RPMI8226 (cell line): ENCODE data around the gene SULT4A1.
A peak's percentile ranks its signal among the peaks of the same experiment; 100 is the strongest.

Experiments used
- DNase-seq: peaks from one replicate; pipeline ENCODE4 v3.0.0-alpha.2; 2015

SULT4A1 gene

GRCh38 chr22:43859621-43860020 lies 2.7 kb downstream of the SULT4A1 start:
- no peak for DNase-seq

GRCh38 chr22:43859176-43859575 lies 3.1 kb downstream of the SULT4A1 start:
- DNase-seq = no peak

- DNase-seq = peak; percentile 51
Measured at GRCh38 chr22:43858156-43858895, 4.0 kb downstream of the SULT4A1 start.

DNA sequence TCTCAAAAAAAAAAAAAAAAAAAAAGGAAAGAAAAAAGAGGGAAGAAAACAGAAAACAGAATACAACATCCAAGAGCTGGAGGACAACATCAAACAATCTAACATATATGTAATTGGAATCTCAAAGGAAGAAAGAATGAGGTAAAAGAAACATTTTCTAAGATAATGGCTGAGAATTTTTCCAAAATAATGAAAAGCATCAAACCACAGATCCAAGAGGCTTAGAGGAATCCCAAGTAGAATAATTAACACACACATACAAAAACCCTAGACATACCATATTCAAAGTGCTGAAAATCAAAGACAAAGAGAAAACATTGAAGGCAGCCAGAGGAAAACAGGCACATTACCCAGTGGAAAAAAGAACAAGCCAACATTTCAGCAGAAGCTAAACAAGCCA lies 4.9 kb downstream of the SULT4A1 start:
- DNase-seq = no peak

DNA sequence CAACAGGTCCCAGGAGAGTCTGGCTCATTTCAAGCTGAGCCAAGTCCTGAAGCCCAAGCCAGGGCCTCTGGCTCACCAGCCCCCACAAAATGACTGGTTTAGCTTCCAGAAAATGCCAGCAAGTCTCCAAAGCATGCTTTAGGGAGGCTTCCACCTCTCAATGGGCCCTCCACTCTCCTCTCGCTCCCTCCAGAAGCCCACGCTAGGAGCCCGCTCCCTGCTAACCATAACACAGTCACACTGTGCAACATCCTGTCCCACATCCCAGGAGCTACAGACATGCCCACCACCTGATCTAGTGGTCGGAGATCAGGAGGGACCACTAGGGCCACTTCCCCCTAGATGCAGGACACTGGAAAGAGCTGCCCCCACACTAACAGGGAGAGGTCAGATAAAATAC lies 6.9 kb downstream of the SULT4A1 start:
- DNase-seq = no peak

GRCh38 chr22:43854786-43855271 lies 7.5 kb downstream of the SULT4A1 start:
- DNase-seq = no peak

DNA sequence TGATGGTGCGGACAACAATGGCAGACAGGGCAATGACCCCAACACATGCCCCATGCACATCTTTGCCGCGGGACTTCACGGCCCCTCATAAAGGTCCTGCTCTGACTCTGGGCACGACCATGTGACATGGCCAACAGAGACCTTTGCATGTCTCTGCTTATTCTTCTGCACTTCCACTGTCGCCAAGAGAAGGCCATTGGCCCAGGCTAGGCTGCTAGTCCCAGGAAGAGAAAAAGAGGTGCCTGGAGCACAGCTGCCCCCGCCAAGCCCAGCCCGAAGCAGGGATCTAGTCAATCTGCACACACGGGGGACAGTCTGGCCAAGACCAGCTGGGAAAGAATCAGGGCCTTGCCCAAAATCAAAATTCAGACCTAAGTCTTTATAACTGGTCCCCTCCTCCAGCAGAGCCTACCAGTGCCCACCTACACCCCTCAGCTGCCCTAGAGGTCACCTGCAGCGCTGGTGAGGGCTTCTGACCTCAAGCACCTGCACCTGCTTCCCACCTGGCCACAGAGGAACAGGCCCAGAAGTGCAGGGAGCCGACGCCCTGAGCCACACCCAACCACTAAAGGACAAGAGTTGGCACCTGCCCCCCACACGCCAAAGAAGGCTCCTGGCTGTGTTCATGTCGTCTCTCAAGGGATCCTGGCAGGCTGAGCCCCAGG lies 8.1 kb downstream of the SULT4A1 start:
- peak; percentile 58 for DNase-seq

DNA sequence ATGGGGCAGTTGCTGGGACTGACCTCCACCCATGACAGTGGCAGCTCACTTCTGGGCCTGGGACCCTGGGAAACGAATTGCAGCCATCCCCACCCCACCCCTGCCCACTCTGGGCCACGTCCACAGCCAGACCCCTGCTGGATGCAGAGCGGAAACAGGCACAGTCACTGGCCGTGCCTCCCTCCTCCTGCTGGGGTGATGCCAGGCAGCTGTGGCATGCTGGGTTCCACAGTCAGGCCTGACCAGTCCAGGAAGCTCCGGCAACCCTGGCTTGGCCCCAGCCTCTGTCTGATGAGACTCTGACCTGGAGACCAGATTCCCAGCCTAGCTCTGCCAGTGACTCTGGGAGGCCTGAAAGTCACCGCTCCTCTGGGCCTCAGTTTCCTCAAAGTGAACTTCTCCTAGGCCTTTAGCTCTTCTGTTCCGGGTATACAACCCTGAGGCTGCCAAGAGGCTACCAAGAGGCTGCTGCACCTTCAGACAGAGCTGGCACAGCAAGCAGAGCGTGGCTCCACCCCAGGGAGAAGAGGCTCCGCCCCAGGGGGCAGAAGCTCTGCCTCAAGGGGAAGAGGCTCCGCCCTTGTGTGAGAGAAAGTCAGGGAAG lies 8.9 kb downstream of the SULT4A1 start:
- DNase-seq = peak; percentile 81

DNA sequence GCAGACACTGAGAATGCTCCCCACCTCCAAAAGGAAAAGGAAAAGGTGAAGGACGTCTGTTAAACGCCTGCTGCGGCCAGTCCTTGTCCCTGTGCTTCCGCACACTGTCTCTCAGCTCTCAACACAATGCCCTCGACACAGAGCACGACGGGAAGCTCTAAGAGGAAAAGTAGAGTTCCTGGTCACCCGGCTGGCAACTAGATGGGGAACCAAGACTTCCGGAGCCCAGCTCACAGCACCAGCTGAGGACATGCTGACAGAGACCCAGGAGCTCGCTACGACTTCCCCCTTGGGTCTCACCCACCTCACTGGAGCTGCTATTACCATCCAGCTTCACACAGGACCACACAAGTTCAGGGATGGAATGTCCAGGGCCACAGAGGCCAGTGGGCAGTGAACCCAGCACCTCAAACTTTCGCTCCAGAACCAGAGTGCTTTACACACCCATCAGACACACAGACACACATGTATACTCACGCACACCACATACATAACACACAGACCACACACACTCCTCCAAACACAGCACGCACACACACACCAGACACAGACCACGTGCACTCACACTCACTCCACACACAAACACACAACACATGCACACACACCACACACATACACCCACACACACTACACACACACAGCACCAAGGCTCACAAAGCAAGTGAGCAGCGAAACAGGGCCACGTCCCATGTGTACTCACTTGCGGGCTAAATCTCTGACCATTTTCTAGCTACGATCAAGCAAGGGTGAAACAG lies 9.6 kb downstream of the SULT4A1 start:
- DNase-seq = peak; percentile 42

GRCh38 chr22:43851979-43852307 lies 10.4 kb downstream of the SULT4A1 start:
- DNase-seq = no peak

GRCh38 chr22:43851058-43851978 lies 11.0 kb downstream of the SULT4A1 start:
- no peak for DNase-seq

GRCh38 chr22:43850529-43850928 lies 11.8 kb downstream of the SULT4A1 start:
- no peak for DNase-seq

GRCh38 chr22:43849731-43850130 lies 12.6 kb downstream of the SULT4A1 start:
- peak; percentile 70 for DNase-seq

DNA sequence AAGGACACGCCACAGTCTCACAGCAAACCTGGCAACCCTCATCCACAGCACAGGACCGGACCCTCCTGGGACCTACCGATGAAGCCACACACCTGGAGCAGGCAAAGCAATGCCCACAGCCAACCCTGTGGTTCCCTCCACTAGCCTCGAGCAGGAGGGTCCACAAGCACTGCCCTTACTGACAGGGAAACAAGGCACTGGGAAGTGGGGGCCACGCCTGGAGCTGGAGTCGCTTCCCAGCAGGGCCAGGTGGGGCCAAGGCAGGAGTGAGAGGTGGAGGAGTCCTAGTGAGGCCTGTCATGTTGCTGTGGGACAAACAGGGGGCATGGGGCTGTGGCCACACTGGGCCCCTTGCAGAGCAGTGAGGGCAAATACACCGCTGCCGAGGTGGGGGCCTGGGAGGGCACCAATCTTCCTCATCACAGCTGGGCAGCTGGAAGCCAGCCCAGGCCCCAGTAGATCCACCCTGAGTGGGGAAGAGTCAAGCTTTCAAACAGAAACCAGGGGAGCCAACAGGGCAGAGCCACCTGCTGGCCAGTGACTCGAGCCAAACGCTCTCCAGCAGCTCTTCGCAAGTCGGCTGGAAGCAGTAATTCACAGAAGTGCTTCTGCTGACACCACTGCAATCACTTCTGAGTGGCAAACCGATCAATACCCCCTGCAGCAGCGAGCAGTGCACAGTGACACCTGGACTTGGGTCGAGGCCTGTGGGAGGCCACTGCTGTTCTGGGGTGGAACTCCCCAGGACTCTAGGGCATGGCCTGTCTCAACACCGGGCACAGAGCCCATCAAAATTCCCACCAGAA lies 13.7 kb downstream of the SULT4A1 start:
- peak; percentile 84 for DNase-seq

- no peak for DNase-seq
Measured at GRCh38 chr22:43847376-43848289, 14.7 kb downstream of the SULT4A1 start.

- no peak for DNase-seq
Measured at GRCh38 chr22:43846966-43847365, 15.3 kb downstream of the SULT4A1 start.

- no peak for DNase-seq
Measured at GRCh38 chr22:43845981-43846380, 16.3 kb downstream of the SULT4A1 start.

GRCh38 chr22:43844560-43845545 lies 17.5 kb downstream of the SULT4A1 start:
- DNase-seq = no peak
